Effector CD4-positive, alpha-beta T cell (primary cell): Measurements from ENCODE around the gene TSPAN5.

Experiments used
- DNase-seq: peaks from one replicate; pipeline ENCODE4 v3.0.0-alpha.2; 2020

TSPAN5 gene

DNA sequence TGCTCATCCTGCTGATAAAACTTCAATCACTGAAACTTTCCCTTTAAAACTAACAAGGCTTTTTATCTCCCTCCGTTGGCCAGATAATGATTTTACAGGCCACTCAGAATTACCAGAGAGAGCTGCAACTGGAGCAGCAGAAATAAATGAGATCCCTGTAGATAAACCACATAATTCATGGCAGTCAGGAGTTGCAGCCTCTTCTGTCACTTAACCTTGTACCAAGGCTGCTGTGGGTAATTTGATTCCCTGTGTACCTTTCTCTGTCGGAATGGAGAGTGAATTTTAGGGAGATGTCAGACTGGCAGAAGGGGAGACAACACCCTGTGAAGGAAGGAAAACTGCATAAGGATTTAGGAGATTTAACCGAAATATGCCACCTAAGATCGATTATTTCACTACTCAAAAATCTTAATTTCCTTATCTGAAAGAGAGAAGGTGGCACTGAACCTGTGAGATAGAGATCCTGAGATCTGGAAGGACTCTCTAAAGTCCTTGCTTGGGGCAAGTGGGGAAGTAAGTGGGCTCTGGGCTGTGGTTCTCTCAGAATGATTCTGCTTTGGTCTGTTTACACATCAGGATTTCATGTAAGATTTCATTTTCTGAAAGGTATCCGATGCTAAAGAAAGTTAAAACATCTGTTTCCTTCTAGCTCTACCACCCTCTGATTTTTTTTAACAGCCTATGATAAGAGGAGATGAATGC, 14.3 kb upstream of the TSPAN5 start:
- DNase-seq, result no peak

- DNase-seq, result no peak
These were observed 12.7 kb upstream of the TSPAN5 start for GRCh38 chr4:98671131-98671530.

- no peak for DNase-seq
These were observed 11.8 kb upstream of the TSPAN5 start for GRCh38 chr4:98670186-98670585.

DNA sequence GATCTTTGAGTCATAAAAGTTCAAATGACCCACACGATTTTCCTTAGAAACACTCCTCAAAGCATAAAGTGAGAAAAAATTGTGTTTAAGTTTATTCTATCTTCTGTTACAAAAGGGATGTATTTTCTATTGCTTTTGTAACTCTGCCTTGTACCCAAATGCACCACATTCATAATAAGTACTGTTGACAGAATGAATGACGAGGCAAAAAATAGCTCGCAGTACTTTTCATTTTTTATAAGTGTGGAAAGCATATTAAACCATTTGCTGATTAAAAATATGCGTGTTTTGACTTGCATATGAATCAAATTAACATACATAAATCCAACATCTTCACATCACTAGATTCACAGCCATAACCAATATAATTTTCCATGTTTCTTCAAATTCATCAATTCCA, 11.2 kb upstream of the TSPAN5 start:
- DNase-seq, result no peak

- DNase-seq, result no peak
These were observed 6.5 kb upstream of the TSPAN5 start for GRCh38 chr4:98664959-98665358.

GRCh38 chr4:98663226-98664006, 5.0 kb upstream of the TSPAN5 start:
- peak; percentile 54 for DNase-seq

DNA sequence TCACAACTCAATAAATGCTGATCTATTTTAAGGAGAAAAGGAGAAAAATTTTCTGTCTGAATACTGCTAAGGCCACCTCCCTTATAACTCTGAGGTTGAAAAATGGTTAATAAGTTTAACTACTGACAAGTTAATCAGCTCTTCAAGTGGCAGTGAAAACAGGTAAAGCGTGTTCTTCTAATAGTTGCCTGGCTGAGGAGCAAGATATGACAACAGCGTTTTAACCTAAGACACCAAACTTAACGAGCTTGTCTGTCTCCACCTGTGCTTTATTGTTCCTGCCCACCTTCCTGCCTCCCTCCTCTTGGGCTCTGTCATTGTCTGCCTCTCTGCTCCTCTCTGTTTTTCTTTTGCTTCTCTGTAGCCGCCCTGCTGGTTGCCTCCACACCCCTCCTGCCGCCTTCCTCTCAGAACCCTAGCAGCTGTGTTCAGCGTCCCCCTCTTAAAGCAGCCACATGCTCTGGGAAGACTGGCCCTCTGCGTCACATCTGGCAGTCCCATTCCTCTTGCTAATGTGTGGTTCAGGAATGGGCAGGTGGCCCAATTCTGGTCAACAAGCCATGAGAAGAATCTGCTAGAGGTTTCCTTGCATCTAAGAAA, 4.3 kb upstream of the TSPAN5 start:
- DNase-seq, result peak; percentile 37

- DNase-seq, result no peak
These were observed 3.6 kb upstream of the TSPAN5 start for GRCh38 chr4:98662055-98662453.

DNA sequence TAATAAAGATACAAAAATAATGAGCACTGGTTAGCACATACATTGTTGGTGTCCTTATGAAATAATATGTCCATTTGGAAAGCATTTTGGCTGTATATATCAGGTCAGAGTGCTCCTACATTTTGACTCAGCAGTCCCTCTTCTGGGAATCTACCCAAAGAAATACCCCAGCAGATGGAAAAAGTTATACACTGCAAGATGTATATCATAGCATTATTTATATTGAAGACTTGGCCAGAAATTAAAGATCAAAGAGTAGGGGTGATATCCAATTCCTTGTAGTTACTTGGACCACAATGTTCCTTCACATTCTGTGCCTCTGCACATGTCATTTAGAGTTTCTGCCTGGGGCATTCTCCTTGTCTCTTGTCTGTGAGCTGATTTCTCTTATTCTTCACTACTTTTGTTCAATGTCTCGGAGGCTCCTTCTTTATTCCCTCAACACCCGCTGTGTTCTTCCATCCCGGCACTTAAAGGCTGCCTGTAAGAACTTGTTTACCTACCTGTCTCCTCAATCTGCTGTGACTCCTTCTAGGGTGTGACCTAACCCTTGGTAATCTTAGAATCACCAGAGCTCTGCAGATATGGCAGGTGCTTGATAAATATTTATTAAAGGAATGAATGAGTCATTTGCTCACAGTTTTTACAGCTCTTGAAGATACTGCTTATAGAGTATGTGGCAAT, 3.1 kb upstream of the TSPAN5 start:
- no peak for DNase-seq

DNA sequence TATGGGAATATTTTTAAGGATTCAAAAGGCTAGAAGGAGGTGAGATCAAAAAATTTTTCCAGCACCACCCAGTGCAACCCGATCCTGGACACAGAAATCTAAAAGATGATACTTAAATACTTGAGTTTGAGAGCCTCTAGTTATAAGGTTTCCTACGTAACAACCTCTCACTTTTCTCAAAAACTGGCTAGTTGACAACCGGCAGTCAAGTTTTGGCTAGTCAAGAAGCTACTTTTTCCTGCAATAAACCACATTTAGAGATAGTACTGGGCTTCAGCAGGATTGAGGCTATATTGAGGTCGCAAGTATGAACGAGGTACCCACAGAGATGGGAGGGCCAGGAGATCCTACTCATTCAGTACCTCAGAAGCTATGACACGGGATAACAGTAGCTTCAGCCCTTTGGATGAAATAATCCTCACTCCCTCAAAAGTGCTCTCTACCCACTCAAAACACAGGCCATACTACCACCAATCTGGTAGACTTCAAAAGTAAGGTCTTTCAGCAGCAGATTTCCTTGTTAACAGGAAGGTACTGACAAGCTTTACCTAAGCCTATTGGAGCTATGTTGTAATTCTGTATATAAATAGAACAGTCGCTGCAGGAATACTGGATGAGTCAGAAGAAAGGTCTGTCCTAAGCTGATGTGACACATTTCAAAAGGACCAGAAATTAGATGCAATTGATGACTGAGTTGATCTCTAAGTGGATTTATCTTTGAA, 1.5 kb upstream of the TSPAN5 start:
- no peak for DNase-seq

DNA sequence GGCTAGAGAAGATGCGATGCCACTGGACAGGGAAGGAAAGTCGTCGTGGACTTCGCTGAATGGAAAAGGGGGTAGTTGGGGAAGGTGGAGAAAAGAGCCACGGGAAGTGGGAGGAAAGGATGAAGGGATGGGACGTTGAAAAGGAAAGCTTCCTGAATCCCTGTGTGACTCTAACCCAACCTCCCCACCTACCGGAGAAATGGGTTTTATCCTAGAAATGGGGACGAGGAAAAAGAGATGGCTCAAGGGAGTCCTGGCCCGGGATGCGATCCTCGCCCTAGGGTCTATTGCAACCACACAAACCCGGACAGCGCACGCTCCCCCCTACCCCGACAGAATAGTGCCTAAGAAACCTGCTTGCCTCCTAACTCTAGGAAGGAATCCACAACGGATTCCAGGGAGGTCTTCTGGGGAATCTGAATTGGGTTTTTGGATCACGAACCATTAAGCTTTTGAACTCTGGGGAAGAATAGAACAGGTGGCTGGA, 738 bp upstream of the TSPAN5 start:
- no peak for DNase-seq

DNA sequence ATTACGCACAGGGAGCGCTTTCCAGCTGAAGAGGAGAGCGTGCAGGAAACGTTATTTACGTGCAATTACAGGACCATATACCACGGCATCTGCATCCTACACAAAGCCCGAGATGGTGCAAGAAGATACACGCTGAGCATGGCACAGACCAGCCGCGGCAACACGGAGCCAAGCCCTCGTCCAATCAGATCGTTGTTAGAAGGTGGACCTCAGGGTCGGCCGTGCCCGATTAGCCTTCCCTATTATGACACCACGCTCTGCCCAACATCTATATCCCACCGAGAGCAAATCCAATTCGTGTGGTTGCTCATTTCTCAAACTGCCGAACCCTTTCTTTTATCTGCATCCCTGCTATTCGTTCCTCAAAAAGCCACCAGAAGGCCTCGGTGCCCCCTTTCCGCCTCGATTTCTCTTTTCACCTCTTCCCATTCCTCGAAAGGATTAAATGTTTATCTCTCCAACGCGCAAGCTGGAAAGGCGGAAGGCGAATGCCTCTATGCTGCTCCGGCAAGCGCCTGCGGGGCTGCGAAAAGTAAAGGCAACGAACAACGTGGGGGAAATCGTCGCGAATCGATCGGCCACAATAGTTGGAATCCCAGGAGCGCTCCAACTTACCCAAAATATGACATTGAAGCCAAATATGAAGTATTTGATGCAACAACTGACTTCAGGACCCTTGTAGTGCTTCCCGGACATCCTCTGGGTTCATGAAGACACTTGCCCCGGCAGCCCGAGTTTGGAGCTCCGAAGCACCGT, 702 bp downstream of the TSPAN5 start:
- DNase-seq, result no peak

- DNase-seq, result no peak
These were observed 1.5 kb downstream of the TSPAN5 start for GRCh38 chr4:98656886-98657285.

DNA sequence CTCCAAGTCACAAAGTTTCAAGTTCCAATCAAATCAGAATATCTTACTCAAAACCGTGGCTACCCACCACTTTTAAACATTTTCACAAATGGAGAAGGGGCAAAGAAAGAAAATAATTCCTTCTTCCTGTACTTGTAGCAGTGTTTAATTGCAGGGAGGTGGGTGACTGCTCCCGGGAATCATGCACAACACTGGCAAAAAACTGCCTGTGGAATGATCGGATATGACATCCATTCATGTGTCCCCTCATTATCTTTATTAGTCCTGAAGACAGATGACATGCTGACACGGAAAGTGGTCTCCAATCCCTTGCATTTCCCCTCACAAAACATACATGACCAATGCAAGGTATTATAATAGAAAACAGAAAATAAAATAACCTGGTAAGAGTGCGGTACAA, 2.0 kb downstream of the TSPAN5 start:
- no peak for DNase-seq

DNA sequence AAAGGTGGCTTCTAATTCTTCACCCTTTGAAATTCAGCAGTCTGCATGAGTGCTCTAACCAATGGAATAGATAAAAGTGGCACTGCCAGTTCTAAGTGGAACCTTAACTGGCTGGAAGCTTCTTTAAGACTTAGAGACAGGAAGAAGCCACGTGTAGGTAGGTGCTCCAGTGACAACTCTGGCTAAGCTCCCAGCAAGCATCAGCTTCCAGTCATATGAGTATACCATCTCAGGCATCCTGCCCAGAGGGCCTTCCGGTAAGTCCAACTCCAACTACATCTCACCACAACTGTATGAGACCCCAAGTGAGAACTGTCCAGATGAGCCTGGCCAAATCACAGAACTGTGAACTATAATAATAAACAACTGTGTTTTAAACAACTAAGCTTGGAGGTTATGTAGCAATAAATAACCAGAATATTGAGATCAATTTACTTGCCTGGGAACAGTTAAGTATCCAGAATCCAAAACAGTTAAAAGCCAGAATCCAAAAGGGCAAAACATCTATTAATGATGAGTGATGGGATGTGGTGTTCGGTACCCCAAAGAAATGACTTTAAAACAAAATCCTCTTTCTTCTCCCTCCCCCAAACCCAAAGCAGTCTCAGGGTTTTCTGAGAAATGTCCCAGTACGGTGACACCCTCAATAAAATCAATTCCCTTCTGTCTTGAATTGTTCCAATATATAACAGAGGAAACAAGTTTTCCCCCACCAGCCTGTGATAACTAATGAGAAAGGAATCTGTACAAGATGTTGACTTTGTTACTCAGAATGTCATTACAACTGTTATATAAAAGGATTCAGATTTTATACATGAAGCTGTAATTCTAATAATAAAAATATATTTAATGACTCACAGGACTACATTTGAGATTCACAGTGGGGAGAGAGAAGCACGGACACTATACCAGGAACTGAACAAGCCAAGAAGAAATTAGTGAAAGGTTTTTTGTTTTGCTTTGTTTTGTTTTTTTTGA, 4.2 kb downstream of the TSPAN5 start:
- DNase-seq, result no peak

GRCh38 chr4:98652996-98653395, 5.4 kb downstream of the TSPAN5 start:
- DNase-seq, result no peak

GRCh38 chr4:98648602-98649001, 9.8 kb downstream of the TSPAN5 start:
- DNase-seq, result no peak

GRCh38 chr4:98646422-98646821, 12.0 kb downstream of the TSPAN5 start:
- no peak for DNase-seq

- no peak for DNase-seq
These were observed 12.9 kb downstream of the TSPAN5 start for GRCh38 chr4:98645527-98645926.

DNA sequence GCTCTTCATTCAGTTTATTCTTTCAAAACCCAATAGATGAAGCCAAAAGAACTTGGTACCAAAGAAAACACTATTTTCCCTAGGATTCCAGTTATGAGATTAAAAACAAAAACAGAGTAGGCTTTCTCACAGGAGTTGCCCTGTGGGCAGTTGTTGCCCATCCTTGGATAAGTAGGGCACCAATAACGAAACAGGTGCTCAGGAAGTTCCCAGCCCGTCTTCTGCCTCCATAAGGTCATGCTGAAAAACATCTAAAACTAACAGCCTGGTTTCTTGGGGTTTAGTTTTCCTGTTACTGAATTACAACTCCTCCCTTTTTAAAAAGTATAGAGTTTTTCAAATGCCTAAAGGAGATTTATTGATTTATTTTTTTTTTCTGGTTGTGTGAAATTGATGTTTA, 14.7 kb downstream of the TSPAN5 start:
- no peak for DNase-seq

DNA sequence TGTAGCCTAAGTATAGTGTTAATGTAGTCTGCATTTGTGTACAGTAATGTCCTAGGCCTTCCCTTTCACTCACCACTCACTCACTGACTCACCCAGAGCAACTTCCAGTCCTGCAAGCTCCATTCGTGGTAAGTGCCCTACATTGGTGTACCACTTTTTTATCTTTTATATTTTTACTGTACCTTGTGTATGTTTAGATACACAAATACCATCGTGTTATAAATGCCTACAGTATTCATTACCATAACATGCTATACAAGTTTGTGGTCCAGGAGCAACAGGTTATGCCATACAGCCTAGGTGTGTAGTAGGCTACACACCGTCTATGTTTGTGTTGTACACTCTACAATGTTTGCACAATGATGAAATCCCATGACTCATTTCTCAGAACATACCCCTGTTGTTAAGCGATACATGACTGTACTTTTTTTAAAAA, 15.4 kb downstream of the TSPAN5 start:
- DNase-seq, result no peak
